Activated T-cell treated with anti-CD3 and anti-CD28 coated beads for 48 hours (primary cell): ENCODE results near the gene SPIN2A.
A peak's percentile ranks its signal among the peaks of the same experiment; 100 is the strongest.
"Not testable (repeated sequence)": the region's sequence is repeated elsewhere in the genome, so short reads cannot be mapped to it uniquely, and the experiment has no call there.

Experiments used
- DNase-seq: peaks from one replicate; pipeline ENCODE4 v3.0.0-alpha.2; 2020; ENCODE audit warnings: low read depth

SPIN2A gene

DNA sequence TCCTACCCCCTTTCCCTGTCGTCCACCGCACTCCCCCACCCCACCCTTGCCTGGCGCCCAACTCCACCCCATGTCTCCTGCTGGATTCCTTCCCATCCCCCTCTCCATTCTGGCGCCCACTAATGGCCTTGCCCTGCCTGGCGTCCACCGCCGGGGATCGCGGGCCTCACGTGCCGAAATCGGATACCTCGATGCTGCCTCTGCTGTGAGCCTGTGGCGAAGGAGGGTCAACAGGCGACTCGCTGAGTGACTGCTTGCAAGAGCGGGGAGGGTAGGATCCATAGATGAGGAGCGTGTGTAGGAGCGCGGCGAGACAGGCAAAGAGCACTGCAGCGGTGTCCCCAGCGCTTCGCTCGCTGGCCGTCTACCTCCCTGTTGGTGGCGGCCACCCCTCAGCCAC is at the start of gene SPIN2A:
Gene SPIN2A, minus strand, starts transcription at position 325 of the 400 bp plus-strand sequence. CDS start 800 bp downstream, outside the sequence.
- DNase-seq, result not testable (repeated sequence)

DNA sequence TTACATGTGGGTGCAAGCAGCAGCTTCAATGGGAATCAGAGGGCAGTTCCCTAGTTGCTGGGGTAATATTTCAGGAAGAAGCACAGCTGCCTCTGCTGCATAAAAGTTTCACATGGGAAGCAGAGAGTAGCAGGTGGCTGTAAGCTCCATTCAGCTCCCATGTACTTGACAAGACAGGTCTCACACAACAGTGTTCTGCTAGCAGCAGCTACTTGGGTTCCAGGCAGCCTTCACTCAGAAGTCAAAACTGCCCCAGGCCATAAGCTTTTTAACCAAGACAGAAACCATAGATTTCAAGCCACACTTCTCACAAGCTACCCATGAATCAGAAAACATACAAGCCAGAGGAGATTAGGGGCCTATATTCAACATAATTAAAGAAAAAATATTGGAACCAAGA is 41.4 kb upstream of the SPIN2A start:
- no peak for DNase-seq

DNA sequence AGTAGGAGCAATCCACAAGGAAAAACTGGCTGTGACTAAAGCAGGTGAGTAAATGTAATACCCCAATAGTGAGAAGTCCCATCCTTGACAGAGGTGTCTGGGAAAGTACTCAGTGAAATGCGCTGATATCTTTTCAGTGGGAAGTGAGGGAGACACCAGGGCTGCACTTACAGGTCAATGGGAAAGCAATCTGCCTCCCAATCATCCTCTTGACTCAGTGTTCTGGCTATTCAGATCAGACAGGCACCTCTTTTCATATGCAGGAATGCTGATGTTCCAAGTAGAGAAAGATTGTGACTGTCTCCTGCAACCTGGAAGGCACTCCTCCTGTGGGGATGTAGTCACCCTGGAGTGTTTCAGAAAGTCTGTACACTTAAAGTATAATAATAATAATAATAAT is 39.9 kb upstream of the SPIN2A start:
- no peak for DNase-seq

DNA sequence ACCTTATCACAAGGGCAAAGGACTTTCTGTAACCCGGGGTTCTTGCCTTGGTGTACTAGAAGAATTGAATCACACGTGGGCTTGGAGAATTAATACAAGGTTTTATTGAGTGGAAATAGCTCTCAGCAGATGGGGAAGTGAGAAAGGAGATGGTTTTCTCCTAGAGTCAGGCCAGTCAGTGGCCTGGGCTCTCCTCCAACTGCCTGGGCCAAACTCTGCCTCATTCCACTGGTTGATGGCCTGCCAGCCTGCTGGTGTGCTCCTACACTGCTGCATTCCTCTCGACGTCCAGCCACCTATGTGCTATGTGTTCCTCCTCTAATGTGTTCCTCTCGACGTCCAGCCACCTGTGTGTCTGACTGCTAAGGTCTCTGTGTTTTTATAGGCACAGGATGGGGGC is 35.3 kb upstream of the SPIN2A start:
- no peak for DNase-seq

DNA sequence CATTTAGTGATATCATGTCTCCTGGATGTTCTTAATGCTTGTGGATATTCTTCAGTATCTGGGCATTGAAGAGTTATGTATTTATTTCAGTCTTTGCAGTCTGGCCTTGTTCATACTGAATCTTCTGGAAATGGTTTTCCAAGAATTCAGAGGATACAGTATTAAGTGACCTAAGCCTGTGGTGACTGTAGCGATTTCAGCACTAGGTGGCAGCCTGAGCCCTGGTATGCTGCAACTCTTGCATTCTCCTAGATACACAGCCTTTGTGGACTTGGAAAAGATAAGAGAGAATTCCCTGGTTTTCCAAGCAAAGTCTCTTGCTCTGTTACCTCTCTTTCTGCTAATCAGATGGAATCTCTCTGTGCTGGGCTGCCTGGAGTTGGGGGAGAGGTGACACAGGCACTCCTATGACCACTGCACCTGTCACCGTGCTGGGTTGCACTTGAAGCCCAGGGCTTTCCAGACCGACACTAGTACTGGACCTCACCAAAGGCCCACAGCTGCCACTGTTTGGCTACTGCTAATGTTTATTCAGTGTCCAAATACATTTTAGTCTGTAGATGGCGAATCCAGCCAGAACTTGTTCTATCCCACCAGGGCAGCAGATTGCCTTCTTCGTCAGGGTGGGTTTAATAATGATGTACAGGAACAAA is 19.3 kb upstream of the SPIN2A start:
- DNase-seq, result no peak

DNA sequence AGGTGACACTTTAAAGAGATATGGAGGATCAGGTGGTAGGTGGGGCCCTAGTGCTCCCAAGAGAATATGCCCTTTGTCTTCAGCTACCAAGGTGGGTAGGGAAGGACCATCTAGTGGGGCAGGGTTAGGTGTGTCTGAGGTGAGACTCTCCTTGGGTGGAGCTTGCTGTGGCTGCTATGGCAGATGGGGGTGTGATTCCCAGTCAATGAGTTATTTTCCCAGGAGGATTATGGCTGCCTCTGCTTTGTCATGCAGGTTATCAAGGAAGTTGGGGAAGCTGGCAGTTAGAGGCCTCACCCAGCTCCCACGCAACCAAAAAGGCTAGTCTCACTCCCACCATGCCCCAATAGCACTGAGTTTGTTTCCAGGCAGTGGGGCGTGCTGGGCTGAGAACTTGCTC is 18.0 kb upstream of the SPIN2A start:
- DNase-seq, result no peak

DNA sequence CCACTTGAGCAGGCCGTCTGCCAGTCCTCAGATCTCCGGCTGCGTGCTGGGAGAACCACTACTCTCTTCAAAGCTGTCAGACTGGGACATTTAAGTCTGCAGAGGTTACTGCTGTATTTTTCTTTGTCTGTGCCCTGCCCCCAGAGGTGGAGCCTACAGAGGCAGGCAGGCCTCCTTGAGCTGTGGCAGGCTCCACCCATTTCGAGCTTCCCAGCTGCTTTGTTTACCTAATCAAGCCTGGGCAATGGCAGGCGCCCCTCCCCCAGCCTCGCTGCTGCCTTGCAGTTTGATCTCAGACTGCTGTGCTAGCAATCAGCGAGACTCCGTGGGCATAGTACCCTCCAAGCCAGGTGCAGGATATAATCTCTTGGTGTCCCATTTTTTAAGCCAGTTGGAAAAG is 15.0 kb upstream of the SPIN2A start:
- not testable (repeated sequence) for DNase-seq

DNA sequence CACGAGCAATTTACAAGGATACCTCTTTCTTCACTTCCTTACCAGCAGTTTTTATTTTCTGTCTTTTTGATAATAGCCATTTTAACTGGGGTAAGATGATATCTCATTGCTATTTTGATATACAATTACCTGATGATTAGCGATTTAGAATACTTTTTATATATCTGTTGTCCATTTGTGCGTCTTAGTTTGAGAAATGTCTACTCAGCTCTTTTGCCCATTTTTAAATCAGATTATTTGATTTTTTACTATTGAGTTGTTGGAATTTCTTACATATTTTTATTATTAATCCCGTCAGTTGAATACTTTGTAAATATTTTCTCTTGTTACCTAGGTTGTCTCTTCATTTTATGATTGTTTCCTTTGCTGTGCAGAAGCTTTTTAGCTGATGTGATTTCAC is 1.5 kb upstream of the SPIN2A start:
- no peak for DNase-seq

DNA sequence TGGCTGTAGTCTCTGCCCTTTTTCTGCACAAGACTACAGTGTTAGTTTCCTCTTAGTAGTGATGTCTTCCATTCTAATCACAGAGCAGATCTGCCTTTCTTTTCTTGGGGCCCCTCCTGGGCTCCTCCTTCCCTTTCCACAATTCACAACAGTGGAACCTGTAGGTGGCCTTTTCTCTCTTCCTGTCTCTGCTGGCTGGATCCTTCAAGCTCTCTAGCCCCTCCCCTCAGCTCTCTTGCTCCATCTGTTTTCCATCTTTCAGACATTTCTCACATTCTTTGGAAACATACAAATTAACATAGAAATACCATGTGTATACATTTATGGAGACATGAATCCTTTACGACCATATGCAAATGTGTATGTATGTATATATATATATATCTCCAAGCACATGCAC is 304 bp upstream of the SPIN2A start:
- DNase-seq, result no peak

DNA sequence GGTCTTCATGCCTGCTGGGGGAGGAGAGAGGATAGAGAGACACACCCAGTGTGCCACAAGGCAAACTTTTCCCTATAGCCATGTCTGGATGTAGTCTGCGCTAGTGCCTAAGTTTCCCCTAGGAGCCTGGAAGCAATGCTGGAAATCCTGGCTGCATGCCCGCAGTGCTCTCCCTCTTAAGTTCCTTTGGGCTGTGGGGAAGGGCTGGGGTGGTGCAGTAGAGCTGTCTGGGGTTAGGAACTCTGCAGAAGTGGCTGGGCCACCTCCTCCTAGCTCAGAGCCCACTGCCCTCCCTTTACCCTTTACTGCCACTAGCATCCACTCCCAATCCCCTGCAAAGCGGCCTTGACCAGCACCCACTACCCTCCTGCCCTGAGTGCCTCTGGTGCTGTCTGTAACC is 608 bp downstream of the SPIN2A start:
- not testable (repeated sequence) for DNase-seq

DNA sequence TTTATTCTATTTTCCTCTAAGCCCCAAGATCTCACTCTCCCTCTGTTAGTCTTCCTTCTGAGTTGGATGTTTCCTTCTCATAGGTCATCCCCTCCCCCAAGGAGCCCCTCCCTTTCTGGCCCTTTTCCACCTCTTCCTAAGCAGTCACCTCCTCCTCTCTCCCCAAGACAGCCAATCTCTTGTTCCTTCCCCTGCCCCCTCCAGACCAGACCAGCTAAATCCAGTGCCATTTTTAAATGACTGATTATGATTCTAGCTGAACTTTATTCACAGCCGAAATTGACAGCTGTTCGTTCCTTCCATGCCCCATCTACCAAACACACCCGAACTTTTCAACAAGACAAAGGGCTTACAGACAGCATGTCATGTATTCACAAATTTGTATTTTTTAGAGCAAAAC is 1.9 kb downstream of the SPIN2A start:
- DNase-seq, result no peak

DNA sequence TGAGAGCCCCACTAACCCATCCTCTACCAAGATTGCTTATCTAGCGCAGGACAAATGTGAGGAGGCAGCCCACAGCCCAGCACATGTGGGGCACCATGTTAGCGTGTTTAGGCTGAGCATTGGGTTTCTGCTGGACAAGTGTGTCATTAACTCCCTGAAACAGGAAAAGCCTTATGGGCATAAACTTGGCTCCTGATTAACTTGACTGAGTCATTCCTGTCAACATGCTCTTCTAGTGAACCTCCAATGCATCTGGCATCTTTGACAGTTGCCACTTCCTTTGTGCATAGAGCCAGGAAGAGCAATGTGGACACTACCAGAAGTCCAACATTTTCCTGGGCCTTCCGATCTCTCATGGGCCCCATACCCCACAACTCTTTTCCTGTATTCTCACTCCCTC is 2.5 kb downstream of the SPIN2A start:
- DNase-seq, result no peak

DNA sequence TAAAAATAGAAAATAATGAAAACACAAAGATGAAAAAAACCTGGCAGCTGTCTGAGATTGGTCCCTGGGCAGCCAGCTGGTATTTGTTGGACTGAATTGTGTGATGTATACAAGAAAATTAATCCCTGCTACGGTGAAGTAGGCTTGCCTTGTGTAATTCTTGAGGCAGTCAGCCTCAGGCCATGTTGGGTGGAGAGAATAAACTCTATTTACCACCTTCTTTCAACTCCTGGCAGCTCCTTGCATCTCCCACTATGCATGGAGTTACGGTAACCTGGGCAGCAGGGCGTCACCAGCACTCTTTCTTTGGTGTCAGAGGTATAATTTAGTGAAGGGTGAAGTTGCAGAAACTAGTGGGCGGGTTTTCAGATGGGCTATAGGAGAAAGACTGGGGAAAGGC is 3.5 kb downstream of the SPIN2A start:
- no peak for DNase-seq

DNA sequence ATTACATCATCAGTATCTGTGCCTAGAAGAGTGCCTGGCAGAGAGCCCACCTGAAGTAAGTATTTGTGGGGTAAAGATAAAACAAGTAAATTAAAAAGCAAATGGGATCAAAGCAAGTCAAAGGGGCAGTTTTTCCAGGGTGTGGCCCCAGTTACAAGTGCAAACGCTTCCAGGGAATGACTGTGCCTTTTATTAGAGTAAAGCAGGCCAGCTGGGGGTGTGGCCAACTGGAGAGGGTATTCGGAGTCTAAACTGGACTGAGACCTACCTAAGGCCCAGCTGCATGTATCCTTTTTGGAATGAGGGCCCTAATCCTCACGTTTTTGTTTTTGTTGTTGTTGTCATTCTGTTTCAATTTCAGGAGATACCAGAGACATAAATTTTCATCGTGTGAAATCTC is 3.9 kb downstream of the SPIN2A start:
- not testable (repeated sequence) for DNase-seq

DNA sequence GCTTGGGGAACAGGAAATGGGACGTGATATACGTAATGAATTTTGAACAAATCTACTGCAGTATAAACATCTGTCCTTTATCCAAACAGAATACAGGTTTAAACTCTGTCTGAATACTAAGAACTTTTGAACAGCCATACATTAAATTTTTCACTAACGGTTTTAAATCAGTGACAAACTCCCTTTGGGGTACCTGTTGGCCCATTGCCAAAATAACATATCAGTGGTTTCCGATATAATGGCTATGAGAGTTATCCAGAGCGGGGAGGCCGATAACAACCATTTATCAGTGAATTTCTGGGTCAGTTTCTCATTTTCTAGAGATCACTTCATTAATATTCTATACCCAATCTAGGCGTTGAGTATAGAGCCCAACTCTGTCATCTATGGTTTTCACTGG is 5.2 kb downstream of the SPIN2A start:
- no peak for DNase-seq

DNA sequence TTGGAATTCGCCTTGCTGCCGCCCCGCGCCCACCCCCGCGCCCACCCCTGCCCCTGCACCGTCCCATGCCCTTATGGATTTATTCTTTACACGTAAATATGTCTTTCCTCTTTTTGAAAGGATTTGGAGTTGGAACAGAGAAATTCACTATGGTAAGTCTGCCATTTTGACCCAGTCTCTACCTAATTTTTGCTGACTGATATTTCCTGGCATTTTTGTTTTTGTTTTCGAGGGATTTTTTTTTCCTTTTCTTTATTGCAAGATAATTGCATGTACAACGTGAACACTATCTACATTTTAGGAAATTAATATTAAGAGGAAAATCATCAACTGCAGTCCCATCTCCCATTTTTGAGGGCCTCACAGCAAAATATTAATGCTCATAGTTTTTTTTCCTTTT is 15.4 kb downstream of the SPIN2A start:
- DNase-seq, result no peak

DNA sequence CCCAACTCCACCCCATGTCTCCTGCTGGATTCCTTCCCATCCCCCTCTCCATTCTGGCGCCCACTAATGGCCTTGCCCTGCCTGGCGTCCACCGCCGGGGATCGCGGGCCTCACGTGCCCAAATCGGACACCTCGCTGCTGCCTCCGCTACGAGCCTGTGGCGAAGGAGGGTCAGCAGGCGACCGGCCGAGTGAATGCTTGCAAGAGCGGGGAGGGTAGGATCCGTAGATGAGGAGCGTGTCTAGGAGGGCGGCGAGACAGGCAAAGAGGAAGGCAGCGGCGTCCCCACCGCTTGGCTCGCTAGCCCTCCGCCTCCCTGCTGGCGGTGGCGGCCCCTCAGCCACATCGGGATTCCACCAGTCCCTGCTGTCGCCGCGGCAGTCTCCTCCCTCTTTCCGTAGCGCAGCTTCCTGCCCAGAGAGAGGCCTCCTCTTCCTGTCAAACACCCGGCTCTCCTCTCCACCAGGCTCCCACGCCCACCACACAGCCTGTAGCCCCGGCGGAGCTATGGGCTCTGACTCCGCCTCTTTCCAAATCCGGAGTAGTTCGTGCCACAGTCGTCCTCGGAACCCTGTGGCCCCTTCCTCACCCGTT is 15.9 kb downstream of the SPIN2A start, which contains the start of gene SPIN2B:
Gene SPIN2B, minus strand, starts transcription at position 387 of the 594 bp plus-strand sequence.
- DNase-seq, result peak; percentile 72

DNA sequence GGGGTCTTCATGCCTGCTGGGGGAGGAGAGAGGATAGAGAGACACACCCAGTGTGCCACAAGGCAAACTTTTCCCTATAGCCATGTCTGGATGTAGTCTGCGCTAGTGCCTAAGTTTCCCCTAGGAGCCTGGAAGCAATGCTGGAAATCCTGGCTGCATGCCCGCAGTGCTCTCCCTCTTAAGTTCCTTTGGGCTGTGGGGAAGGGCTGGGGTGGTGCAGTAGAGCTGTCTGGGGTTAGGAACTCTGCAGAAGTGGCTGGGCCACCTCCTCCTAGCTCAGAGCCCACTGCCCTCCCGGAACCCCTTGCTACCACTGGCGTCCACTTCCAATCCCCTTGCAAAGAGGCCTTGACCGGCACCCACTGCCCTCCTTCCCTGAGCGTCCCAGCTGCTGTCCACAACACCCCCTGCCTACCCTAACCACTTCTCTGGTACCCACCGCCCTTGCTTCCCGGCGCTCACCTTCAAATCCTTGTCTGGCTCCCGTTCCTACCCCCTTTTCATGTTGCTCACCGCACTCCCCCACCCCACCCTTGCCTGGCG is 16.5 kb downstream of the SPIN2A start:
- DNase-seq, result not testable (repeated sequence)

DNA sequence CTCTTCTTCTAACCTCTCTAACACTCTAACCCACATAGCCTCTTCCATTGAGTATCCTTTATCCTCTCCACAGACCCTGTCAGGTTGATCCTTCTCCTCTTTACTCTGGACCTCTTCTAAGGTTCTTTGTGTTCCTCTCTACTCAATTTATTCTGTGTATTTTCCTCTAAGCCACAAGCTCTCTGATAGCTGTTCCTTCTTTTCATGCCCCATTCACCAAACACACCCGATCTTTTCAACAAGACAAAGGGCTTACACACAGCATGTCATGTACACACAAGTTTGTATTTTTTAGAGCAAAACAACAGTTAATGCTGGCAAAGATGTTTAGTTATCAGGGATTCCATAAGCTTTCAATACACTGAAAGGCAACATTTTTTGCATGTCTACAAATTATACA is 17.8 kb downstream of the SPIN2A start:
- no peak for DNase-seq

DNA sequence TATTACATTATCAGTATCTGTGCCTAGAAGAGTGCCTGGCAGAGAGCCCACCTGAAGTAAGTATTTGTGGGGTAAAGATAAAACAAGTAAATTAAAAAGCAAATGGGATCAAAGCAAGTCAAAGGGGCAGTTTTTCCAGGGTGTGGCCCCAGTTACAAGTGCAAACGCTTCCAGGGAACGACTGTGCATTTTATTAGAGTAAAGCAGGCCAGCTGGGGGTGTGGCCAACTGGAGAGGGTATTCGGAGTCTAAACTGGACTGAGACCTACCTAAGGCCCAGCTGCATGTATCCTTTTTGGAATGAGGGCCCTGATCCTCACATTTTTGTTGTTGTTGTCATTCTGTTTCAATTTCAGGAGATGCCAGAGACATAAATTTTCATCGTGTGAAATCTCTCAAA is 19.6 kb downstream of the SPIN2A start:
- not testable (repeated sequence) for DNase-seq

DNA sequence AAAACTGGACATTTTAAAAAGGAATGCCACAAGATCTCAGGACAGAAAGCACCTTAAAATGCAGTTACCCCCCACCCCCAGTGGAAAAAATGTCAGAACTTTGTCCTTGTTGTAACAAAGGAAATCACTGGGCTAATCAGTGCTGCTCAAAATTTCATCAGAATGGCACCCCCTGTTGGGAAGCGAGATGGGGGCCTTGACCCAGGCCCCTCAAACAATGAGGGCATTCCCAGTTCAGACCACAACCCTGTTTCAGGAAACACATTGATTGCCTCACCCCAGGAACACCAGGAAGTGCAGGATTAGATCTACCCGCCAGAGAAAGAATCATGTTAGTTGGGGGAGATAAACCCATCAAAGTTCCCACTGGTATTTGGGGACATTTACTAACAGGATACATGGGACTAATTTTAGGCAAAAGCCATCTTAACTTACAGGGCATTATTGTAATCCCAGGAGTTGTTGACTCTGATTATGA is 32.2 kb downstream of the SPIN2A start:
- no peak for DNase-seq

DNA sequence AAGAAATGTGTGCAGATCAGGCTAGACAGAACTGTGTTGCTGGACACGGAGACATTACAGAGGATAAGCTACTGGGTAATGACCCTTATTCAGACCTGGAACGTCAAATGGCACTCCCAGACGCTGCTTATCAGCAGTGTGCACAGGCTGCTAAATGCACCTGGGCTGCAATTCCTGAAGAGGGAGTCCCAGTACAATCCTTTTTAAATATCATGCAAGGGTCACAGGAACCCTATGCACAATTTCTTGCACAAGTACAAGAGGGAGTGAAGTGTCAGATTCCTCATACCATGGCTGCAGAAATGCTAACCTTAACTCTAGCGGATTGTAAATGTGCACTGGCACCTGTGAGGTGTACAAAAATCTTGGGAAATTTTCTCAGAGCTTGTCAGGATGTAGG is 32.8 kb downstream of the SPIN2A start:
- DNase-seq, result no peak

DNA sequence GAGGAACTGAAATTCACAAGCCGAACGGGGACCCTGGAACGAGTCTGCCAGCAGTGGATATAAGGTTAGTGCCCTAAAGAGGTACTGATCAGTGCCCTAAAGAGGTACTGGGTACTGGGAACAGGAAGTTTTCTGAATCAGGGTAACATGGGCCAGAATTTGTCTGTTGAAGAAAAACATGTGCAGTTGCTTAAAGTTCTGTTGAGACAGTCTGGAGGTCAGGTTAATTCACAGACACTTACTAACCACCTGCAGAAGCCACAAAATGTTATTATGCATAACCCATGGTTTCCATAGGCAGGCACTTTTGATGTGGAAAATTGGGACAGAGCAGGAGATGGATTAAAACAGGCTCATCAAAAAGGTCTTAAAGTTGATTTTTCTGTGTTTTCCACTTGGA is 33.7 kb downstream of the SPIN2A start:
- DNase-seq, result no peak

DNA sequence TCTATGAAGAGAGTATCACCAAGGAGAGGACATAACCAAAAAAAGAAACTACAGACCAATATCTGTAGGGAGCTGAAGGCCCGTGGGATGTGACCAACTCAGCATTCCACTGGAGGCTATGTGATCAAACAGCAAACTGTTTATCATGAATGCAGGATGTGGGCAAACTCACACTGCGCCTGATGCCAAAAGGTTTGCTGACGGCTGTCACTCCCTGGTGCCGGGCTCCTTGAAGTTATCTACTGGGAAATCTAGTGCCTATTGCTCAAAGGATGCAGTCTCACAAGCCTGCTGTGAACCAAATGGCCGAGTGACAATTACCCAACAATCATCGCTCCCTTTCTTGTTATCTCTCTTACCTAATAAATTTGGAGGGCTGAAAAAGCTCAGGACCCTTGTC is 34.3 kb downstream of the SPIN2A start:
- DNase-seq, result not testable (repeated sequence)
